Osteocyte (in vitro differentiated cells): ENCODE data around the gene AURKAIP1. TPM values are rescaled to one million over a fixed set of nuclear protein-coding genes. Genes with fewer than 3 reads are reported as not detected.

Experiments
- DNase-seq: peaks from one replicate; pipeline ENCODE4 v3.0.0; 2021; ENCODE audit warnings: mixed read lengths; ENCODE audit not compliant: unreplicated experiment; ENCODE audit errors: extremely low spot score
- H3K27ac Mint-ChIP-seq: one replicate; pipeline ENCODE4 v1.8.0; 2021; ENCODE audit warnings: mild to moderate bottlenecking, mixed read lengths; ENCODE audit not compliant: unreplicated experiment
- H3K27me3 Mint-ChIP-seq: one replicate; pipeline ENCODE4 v1.8.0; 2021; ENCODE audit warnings: mixed read lengths; ENCODE audit not compliant: unreplicated experiment
- H3K36me3 Mint-ChIP-seq: one replicate; pipeline ENCODE4 v1.8.0; 2021; ENCODE audit warnings: mixed read lengths; ENCODE audit not compliant: unreplicated experiment
- H3K4me1 Mint-ChIP-seq: one replicate; pipeline ENCODE4 v1.8.0; 2021; ENCODE audit warnings: mixed read lengths; ENCODE audit not compliant: unreplicated experiment
- H3K4me3 Mint-ChIP-seq: one replicate; pipeline ENCODE4 v1.8.0; 2021; ENCODE audit warnings: mild to moderate bottlenecking, moderate library complexity, mixed read lengths; ENCODE audit not compliant: unreplicated experiment
- H3K9me3 Mint-ChIP-seq: one replicate; pipeline ENCODE4 v1.8.0; 2021; ENCODE audit warnings: mixed read lengths; ENCODE audit not compliant: unreplicated experiment
- CTCF ChIP-seq: fragments of 200-600 bp; sonication (generic); IDR thresholded peaks from 2 replicates; pipeline ENCODE4 v1.5.0; 2021; ENCODE audit warnings: antibody characterized with exemption, mild to moderate bottlenecking, moderate library complexity
- total RNA-seq: library from RNA; stranded (reverse); gene quantifications from 2 replicates; pipeline ENCODE4 v1.2.1, GENCODE V29; 2021

The AURKAIP1 gene
- total RNA-seq, 1 donor from 2014 or later, result 116 TPM

- Mint-ChIP-seq H3K36me3 (peaks cover 6% of the 10 kb centered on the region), H3K4me1 (peaks cover 15% of the 10 kb centered on the region), H3K9me3 (no peaks in the 10 kb centered on the region), H3K27me3 (no peaks in the 10 kb centered on the region), H3K27ac (no peak overlapping the region), H3K4me3 (no peak overlapping the region)
- no peak for DNase-seq
- TF ChIP-seq CTCF, result no peak
Measured at GRCh38 chr1:1377540-1378205, 2.7 kb upstream of the AURKAIP1 start.

- no peak for TF ChIP-seq CTCF
- H3K9me3 Mint-ChIP-seq, result no peaks in the 10 kb centered on the region
- no peak for DNase-seq
- H3K4me1 Mint-ChIP-seq, result peaks cover 21% of the 10 kb centered on the region
- H3K4me3 Mint-ChIP-seq, result peak overlapping the region; percentile 22
- peak overlapping the region; percentile 42 for H3K27ac Mint-ChIP-seq
- no peaks in the 10 kb centered on the region for H3K27me3 Mint-ChIP-seq
- H3K36me3 Mint-ChIP-seq, result peaks cover 4% of the 10 kb centered on the region
Measured at GRCh38 chr1:1376551-1377226, 1.7 kb upstream of the AURKAIP1 start.

GRCh38 chr1:1374589-1374928 is 448 bp downstream of the AURKAIP1 start:
- Mint-ChIP-seq H3K4me1 (peaks cover 21% of the 10 kb centered on the region), H3K4me3 (peak overlapping the region; percentile 84), H3K27me3 (no peaks in the 10 kb centered on the region), H3K9me3 (no peaks in the 10 kb centered on the region), H3K27ac (peak overlapping the region; percentile 94), H3K36me3 (peaks cover 3% of the 10 kb centered on the region)
- TF ChIP-seq CTCF, result no peak
- no peak for DNase-seq

- no peaks in the 10 kb centered on the region for H3K27me3 Mint-ChIP-seq
- no peak for TF ChIP-seq CTCF
- H3K4me3 Mint-ChIP-seq, result peak overlapping the region; percentile 84
- H3K27ac Mint-ChIP-seq, result no peak overlapping the region
- H3K36me3 Mint-ChIP-seq, result peaks cover 3% of the 10 kb centered on the region
- H3K4me1 Mint-ChIP-seq, result peaks cover 21% of the 10 kb centered on the region
- DNase-seq, result no peak
- no peaks in the 10 kb centered on the region for H3K9me3 Mint-ChIP-seq
Measured at GRCh38 chr1:1373815-1374588, 1.0 kb downstream of the AURKAIP1 start.
